NOMO-1 (cell line): ENCODE measurements around the gene MLC1.

Source experiments
- DNase-seq, 2 experiments: peaks; one replicate each; lab custom pipeline; 2025; ENCODE audit not compliant: unreplicated experiment in 2 of 2; lab: John Stamatoyannopoulos, UW

Gene MLC1

DNA sequence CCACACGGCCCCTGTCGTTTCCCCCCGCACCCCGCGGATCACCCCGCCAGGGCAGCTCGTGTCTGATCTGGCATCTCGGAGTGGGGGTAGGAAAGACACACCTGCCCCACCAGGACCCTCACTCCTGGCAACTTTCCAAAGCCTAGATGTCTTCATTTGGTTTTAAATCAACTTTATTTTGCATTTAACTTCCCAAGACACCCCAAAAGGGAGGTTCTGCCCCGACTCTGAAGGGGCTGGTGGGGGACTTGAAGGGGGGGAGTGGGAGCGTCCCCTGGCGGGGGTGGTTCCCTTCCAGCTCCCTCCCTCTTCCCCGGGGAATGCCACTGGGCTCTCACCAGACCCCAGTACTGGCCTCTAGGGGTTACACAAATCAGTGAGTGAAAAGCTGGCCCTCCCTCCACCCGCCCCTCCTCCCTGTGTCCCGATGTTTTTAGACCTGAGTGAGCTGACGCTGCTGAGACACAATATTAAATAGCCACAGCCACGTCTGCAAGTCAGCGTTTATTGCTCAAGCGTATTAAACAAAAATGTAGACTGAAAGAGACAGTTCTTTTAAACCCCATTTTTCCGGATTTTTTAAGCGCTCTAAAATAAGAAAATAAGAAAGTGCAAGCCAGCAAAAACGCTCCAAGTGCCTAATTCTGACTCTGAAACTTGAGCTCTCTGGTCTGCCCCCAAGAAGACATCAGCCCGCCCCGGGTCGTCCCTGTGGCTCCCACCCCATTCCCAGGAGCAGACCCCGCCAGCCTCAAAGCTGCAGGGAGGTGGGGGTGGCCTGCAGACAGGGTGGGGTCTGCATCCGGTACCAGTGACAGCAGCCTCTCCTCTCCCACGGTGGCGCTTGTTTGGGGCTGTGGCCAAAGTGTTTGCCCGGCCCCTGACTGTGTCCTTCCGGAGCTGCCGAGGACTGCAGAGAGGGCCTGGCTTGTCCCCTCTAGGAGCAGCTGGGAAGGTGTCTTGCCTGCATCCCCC, 26.0 kb downstream of the MLC1 start:
- DNase-seq = no peak

DNA sequence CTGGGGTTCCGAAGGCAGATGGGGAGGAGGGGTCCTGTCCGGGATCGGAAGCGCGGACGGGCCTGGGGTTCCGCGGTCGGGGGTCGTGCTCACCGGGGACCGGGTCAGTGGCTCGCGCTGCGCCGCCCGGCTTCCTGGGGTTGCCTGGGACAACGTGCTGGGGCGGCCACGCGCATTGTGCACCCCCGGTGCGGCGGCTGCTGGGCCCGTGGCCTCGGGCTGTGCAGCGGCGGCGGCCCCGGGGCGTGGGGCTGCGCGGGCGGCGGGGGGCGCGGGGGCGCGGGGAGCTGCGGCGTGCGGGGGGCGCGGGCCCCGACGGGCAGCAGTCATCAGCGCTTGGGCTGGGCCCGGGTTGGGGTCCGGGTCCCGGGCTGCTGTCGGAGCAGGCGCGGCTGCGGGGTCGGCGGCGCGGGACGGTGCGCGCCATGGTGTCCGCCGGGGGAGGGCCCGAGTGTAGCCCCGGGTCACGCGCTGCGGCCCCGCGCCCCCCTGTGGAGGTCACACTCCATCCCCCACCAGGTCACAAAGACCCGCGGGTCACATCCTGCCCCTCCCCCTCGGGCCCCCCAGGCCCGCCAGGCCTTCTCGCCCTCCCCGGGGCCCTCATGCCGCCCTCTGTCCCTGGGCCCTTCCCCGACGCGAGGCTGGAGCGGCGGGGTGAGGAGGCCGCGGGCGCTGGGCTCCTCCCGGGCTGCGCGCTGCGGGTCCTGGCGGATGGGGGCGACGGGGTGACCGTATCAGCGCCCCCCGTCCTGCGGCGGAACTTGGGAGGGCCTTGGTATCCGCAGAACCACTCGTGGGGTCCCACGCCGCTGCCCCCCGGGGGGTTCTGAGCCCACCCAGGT, 26.9 kb downstream of the MLC1 start, which contains the start of gene TTLL8:
TSS of gene TTLL8 (minus strand) at position 238 of the 845 bp plus-strand sequence.
- DNase-seq = no peak

DNA sequence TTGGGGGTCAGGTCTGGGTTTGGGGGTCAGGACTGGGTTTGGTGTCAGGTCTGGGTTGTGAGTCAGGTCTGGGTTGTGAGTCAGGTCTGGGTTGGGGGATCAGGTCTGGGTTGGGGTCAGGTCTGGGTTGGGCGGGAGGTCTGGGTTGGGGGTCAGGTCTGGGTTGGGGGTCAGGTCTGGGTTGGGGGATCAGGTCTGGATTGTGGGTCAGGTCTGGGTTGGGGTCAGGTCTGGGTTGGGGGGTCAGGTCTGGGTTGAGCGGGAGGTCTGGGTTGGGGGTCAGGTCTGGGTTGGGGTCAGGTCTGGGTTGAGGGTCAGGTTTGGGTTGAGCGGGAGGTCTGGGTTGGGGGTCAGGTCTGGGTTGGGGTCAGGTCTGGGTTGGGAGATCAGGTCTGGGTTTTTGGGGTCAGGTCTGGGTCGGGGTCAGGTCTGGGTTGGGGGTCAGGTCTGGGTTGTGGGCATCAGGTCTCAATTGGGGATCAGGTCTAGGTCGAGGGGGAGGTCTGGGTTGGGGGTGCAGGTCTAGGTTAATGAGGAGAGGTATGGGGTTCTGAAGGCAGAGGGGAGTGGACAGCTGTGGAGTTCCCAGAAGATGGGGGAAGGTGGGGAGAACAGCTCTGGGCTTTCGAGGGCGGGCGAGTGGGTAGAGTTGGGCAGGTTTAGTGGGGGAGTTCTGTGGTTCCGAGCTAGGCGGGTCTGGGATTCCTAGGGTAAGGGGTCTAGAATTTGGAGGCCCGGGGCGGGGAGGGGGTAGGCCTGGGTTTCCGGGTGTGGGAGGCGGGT, 27.8 kb downstream of the MLC1 start:
- no peak for DNase-seq

- no peak for DNase-seq
Measured at GRCh38 chr22:50056214-50056972, 28.8 kb downstream of the MLC1 start.

- DNase-seq = no peak
Measured at GRCh38 chr22:50053861-50054260, 31.4 kb downstream of the MLC1 start.

- no peak for DNase-seq
Measured at GRCh38 chr22:50051930-50052329, 33.3 kb downstream of the MLC1 start.

DNA sequence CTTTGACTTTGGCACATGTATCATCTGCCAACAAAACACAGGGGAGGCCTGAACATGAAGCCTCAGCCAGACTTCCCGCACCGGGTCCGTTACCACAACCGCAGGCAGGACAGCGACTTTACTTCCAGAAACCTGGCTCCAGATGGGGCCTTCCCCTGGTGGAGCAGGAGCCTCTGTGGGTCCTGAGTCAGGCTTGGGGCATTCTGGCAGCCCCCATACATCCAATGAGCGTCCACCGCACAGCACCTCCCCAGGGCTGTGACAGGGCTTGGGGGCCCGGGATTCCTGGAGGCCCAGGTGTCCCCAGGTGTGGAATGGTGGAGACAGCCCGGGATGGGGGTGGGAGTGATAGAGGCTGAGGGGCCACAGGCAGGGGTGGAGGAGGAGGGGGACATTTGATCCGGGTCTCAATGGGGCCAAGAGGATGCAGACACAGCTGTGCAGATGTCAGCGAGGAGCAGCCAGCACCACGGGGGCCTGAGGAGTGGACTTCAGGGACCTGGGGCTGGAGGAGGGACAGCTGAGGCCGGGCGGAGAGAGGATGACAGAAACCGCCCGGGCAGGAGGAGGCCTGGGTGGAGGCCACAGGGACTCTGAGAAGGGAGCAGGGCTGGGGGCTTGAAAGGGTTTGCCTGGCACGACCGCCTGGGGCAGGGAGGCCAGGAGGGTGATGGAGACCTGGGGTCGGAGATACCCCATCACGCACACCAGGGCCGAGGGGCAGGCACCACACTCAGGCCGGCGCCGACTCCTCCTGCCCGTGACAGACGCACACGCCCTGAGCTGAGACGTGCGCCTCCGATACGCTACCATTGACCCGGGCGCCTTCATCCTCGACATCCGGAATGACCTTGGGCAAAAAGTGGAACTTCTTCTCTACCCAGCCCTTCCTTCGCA, 35.7 kb downstream of the MLC1 start:
- no peak for DNase-seq

- no peak for DNase-seq
Measured at GRCh38 chr22:50048836-50049235, 36.4 kb downstream of the MLC1 start.

DNA sequence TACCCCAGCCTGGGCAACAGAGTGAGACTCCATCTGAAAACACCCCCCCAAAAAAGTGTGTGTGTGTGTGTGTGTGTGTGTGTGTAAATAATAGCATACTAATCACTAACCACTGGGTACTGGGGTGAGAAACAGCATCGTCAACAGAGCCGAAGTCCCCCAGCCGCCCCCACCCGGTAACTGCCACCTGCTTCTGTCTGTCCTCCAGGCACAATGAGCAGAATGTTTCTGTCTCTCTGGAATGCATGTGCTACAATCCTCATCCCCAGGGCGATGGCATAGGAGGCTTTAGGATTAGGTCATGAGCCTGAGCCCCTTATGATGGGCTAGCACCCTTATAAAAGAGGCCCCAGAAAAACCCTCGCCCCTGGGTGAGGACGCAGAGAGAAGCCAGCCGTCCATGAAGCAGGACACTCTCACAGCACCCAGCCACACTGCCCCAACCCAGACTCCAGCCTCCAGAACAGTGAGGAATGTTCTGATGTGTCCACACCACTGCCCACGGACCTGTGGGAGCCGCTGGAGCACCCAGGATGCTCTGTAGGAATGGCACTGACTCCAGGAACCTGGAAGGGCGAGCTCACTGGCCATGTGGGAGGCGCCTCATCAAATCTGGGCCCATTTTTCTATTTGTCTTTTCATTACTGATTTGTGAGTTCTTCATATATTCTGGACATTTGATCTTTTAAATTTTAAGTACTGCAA, 37.0 kb downstream of the MLC1 start:
- DNase-seq = no peak

DNA sequence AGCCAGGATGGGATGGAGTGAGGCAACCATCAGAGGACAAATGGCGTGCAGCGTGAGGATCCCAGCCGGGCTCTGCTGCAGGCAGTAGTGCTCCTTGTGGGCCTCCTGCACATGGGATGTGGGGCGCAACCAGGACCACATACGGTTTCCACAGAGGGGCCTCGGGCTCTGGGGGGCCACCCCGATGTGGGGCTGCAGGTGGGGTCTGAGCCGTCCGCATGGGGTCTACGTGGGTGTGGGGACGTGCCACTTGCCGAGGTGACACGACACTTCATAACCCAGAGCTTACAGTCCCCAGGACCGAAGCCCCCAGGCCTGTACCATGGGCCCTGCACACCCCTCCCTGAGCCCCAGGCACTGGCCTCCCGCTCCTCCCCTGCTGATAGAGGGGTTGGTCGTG, 37.9 kb downstream of the MLC1 start:
- no peak for DNase-seq

GRCh38 chr22:50046481-50047245, 38.6 kb downstream of the MLC1 start:
- DNase-seq = no peak

DNA sequence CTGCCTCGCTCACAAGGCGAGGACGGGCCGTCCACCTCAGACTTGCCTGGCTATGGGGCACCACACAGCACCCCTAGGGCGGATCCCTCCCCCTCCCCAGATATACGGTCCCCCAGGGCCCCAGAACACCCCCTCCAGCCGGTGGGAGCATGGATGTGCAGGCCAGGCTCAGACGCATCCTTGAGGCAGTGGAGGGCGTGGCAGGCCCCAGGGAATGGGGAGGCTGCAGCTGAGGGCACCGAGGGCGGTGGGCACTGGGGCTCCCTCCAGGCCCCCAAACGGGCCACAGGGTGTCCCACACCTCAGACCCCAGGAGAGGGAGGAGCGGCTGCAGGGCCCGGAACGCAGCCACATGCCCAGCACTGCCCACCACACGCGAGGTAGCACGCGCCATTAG, 39.2 kb downstream of the MLC1 start:
- DNase-seq = no peak

- no peak for DNase-seq
Measured at GRCh38 chr22:50045211-50046018, 39.8 kb downstream of the MLC1 start.

- no peak for DNase-seq
Measured at GRCh38 chr22:50044485-50045118, 40.6 kb downstream of the MLC1 start.

GRCh38 chr22:50041361-50042065, 43.7 kb downstream of the MLC1 start:
- no peak for DNase-seq

GRCh38 chr22:50040717-50041116, 44.5 kb downstream of the MLC1 start:
- no peak for DNase-seq
